RCC 7860 (cell line): ENCODE data around the gene USP5.
"Not testable (repeated sequence)": the region's sequence is repeated elsewhere in the genome, so short reads cannot be mapped to it uniquely, and the experiment has no call there.

Experiments used
- DNase-seq: peaks from one replicate; pipeline ENCODE4 v3.0.0-alpha.2; 2015; ENCODE audit warnings: low spot score
- FAIRE-seq: peaks from 2 replicates; lab custom pipeline; 2012; peaks lifted over from hg19 to GRCh38; lab: Jason Lieb, UNC

USP5 gene

DNA sequence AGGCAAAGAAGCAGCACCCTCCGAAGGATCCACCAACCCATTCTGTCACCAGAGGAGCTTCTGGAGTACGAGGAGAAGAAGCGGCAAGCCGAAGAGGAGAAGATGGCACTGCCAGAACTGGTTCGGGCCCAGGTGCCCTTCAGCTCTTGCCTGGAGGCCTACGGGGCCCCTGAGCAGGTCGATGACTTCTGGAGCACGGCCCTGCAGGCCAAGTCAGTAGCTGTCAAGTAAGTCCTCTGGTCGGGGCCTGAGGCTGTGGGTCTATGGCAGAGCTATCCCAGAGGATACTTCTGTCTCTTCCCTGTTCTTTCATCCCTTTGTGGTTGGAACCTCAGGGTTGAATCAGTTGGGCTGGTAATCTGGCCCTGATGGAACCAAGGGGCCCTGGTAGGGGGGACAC is 9.4 kb downstream of the USP5 start:
- FAIRE-seq: no peak
- no peak for DNase-seq

DNA sequence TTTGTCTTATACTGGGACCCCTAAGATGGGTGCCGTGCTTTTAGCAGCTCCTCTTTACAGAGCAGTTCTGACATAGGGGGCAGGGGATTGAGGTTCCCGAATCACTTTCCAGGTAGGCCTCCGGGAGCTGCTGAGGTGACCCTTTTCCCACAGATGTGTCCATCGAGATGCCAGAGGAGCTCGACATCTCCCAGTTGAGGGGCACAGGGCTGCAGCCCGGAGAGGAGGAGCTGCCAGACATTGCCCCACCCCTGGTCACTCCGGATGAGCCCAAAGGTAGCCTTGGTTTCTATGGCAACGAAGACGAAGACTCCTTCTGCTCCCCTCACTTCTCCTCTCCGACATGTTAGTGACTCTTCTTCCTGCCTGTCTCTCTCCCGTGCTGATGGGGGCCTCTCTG is 11.1 kb downstream of the USP5 start:
- FAIRE-seq: no peak
- DNase-seq: no peak

DNA sequence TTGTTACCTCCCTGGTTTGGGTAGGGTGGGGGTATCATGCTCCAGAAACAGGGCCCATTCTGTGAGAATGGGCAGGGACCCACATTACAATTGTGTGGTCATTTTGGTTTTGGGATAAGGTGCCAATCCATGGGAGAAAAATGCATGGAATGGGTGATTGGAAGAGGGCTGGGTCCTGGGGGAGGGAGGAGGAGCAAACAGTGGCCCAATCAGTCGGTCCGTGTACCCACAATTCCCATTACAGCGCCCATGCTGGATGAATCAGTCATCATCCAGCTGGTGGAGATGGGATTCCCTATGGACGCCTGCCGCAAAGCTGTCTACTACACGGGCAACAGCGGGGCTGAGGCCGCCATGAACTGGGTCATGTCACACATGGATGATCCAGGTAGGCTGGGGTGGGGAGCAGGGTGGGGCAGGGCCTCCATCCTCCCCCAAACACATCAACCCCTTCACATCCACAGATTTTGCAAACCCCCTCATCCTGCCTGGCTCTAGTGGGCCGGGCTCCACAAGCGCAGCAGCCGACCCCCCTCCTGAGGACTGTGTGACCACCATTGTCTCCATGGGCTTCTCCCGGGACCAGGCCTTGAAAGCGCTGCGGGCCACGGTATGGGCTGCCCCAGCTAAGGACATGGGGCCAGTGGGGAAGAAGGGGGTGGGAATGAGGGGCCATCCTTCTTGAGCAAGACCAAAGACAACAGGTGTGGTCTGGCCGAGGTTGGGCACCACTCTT is 11.8 kb downstream of the USP5 start:
- FAIRE-seq: no peak

DNA sequence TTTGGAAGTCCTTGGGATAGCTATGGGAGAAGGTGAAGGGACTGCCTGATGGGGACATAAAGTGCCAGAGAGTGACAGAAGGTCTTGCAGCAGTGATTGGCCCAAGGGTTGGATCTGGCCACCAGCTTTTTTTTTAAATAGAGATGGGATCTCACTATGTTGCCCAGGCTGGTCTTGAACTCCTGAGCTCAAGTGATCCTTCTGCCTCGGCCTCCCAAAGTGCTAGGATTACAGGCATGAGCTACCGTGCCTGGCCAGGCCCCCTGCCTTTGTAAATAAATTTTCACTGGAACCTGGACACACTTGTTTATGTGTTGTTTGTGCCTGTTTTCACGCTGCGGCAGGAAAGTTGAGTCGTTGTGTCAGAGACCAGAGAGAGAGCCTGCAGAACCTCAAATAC is 13.4 kb downstream of the USP5 start:
- FAIRE-seq, DNase-seq: not testable (repeated sequence)

More for the DNA sequence above, 11.8 kb downstream of the USP5 start:
- no peak for DNase-seq

DNA sequence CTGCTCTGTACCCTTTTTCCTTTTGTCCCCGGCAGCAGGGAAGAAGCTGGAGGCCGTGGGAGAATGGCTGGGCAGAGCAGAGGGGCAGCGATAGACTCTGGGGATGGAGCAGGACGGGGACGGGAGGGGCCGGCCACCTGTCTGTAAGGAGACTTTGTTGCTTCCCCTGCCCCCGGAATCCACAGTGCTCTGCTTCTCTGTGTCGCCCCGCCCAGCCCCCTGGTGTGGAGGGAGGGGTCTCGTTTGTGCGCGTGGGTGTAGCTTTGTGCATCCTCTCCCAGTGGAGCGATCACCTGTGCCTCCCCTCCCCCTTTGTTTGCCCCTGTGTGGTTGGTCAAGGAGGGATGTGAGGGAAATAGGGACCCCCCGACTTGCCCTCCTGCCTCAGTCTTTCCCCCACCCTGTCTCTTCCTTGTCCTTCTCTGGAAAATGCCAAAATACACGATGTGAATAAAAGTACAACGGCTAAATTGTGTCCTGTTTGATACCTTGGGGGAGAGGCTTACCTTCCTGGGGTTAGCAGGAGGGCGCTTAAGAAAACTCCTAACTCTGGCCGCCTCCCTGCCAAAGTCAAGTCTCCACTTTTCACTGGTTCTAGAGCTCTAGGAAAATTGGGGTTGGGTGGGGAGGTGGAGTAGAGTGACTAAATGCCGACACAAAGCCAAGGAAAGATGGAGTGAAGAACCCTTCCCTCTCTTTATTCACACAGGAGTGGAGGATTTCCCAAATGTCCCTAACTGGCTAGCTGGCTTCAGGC is 14.4 kb downstream of the USP5 start:
- no peak for FAIRE-seq
- no peak for DNase-seq

DNA sequence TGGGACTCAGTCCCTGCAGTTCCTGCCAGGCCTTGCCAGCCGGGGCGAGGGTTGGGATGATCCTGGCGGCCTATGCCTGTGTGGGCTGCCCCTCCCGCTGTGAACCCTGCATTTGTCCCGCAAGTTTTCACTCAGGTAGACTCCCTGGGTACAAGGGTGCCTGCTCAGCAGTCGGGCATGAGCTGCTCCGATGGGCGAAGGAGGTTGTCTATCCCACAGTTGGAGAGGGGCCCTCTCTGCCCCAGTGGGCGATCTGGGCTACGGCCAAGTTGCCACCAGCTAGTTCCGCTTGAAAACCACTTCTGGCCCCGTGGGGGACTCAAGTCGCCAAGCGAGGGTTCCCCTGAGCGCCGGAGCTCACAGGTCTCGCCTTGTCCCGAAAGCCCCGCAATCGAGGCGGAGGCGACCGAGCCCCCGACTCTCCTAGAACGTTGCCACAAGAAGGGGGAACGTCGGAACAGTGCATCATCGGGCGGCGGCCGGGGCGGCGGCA is 15.0 kb downstream of the USP5 start:
- FAIRE-seq: no peak
- no peak for DNase-seq

DNA sequence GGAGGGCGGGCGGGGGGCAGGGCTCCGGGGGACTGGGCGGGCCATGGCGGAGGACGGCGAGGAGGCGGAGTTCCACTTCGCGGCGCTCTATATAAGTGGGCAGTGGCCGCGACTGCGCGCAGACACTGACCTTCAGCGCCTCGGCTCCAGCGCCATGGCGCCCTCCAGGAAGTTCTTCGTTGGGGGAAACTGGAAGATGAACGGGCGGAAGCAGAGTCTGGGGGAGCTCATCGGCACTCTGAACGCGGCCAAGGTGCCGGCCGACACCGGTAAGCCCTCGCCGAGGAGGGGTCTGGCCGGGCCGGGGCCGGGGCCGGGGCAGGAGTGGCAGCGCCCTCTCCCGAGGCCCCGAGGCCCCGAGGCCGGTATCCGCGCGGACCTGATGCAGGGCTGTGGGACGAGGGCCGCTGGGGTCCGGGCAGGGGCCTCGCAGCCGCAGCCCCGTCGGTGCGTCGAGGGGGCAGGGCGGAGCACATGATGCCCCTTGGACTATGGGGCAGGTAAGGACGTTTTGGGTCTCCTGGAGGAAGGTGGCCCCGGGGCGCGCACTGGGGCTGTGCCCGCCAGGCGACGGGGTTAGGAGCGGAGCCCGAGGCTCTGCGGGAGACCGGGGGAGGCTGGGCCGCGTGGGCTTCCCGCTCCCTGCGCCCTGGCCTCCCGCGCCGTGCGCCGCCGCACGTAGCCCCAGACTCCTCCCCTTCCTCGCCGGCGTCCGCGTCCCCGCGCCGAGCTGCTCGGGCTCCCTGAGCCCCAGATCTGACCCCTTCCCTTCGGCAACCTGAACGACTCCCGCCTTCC is 15.7 kb downstream of the USP5 start, which contains the start of gene TPI1:
Gene TPI1, plus strand, starts transcription at position 119 of the 798 bp plus-strand sequence. Its CDS starts 36 bp downstream, at position 155.
- DNase-seq: peak; percentile 73
- no peak for FAIRE-seq

DNA sequence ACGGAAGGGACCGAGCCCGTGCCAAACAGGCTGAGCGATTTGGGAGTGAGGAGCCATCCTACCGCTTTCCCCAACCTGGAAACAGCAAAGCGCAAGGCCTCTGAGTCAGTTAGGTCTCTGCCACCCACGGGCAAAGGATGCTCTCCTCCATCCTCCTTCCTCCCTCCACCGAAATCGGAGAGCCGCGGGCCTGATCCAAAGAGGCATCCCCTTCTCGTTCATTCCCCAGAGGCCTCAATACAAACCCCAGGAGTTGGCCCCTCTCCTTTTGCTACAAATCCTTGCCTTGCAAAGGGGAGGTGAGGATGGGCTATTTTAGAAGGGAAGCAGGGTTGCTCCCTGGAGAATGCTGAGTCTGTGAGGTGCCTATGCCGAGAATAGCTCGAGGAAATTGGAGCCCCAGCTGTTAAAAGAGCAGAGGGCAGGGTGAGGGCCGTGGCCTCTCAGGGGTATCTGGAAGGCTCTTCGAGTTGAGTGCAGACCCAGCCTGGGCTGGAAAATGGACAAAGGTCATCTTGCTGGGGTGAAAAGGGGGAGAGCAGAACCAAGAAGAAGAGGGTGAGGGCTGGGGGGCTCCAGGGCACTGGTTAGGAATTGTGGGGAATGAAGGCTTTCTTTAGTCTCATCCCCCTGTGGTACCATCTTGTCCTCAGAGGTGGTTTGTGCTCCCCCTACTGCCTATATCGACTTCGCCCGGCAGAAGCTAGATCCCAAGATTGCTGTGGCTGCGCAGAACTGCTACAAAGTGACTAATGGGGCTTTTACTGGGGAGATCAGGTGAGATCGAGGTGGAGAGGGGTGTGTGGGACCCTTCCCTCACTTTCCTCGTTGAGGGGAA is 16.5 kb downstream of the USP5 start:
- no peak for FAIRE-seq
- no peak for DNase-seq

DNA sequence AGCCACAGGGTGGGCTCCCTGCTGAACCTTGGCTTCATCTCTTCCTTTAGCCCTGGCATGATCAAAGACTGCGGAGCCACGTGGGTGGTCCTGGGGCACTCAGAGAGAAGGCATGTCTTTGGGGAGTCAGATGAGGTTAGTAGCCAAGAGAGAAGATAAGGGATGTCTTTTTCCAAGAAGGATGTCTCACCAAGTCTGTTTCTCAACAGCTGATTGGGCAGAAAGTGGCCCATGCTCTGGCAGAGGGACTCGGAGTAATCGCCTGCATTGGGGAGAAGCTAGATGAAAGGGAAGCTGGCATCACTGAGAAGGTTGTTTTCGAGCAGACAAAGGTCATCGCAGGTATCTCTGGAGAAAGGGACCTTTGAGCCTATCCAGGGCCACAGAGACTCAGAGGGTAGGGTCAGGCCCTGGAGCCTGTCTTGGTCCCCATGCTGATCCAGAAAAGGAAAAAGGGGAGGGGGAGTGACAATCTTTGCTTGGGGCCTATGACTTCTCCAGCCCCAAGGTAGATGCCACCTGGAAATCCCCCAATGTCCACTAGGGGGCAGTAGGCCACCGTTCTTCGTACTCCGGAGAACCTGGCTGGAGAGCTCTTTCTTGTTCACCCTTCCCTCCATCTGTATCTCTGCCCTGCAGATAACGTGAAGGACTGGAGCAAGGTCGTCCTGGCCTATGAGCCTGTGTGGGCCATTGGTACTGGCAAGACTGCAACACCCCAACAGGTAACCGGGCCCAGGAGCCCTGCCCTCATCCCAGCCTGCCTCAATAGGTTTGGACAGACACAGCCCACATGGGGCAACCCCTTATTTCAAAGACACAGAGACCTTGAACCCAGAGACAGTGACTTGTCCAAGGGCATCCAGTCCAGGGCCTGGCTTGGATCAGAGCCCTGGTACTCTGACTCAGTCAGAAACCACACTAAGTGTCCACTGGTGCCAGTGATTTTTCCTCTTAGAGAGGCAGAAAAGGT is 17.4 kb downstream of the USP5 start:
- DNase-seq (peak; percentile 67), FAIRE-seq (no peak)

DNA sequence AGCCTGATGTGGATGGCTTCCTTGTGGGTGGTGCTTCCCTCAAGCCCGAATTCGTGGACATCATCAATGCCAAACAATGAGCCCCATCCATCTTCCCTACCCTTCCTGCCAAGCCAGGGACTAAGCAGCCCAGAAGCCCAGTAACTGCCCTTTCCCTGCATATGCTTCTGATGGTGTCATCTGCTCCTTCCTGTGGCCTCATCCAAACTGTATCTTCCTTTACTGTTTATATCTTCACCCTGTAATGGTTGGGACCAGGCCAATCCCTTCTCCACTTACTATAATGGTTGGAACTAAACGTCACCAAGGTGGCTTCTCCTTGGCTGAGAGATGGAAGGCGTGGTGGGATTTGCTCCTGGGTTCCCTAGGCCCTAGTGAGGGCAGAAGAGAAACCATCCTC is 18.4 kb downstream of the USP5 start:
- not testable (repeated sequence) for FAIRE-seq, DNase-seq

DNA sequence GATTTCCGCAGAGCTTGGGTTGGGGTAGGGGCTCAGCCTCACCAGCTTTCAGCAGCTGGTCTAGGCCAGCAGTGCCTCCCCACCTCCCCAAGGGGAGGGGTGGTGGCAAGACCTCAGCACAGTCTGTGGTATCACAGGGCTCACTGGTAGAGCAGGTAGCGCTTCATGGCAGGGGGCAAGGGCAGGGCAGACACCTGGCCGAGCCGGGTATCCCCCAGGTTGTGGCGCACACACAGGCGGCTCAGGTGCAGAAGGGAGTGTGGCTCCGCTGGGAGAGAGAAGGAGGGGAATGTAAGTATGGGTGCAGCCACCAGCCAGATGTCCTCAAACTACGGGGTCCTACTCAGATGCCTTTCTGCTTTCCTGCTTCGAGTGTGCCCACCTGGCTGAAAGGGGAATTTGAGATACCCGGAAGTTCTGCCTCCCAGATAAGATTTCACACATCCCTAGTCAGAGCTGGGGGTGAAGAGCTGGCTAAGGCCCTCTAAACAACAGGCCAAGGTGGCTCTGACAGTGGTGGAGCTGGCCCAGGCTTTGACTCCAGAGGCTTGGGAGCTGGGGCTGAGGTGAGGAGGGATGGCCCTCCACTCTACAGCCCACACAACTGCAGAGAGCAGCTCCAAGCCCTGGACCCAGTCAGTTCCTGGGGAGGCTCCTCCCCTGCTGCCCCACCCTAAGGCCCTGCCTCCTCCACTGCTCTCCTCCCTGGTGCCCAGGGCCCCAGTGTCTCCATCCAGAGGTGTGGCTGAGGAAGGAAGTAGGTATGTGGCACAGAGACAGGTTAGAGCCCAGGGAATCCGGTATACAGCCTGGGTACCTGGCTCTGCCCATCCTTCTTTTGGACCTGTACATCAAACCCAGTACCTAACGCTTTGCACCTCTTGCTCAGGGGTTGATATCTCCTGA is 19.4 kb downstream of the USP5 start:
- peak; percentile 55 for DNase-seq
- no peak for FAIRE-seq

DNA sequence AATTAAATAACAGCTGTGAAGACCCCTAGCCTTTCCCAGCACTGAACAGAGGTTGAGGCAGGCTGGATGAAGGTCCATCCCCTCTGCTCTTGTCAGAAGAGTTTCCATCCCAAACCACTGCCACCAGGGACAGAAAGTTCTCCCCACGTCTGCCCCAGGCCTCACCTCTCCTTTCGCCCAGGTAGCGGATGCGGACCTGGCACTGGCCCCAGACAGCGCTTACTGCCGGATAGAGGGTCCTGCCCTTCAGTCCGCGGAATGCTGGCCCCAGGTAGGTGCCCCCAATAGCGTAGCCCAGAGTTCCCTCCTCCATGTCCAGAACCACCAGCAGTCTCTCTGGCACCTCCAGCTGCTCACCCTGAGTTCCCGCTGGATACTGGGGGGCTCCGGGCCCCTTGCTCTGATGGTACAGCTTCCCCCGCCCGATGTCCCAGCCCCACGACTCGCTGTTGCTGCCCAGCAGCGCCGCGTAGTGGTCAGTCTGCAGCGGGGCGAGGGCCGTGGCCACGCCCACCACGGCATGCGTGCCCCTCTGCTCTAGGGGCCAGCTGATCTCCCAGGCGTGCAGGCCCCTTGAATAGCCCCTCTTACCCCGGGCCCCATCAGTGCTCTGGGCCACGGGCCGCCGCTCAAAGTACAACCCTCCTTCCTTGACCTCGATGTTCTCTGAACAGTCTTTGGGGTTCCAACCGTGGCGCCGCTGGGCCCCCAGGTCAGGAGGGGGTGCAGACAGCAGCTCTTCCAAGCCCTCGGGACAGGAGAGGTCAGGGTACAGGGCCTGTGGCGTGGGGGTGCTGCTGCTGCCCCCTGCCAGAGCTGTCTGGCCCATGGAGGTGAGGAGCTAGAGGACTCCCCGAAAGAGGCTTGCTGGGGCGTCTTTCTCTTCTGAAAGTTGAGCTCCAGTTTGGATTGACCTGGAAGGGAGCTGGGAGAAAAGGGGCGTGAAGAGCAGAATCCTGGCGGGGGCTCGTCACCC is 20.4 kb downstream of the USP5 start:
- no peak for FAIRE-seq
- peak; percentile 59 for DNase-seq

DNA sequence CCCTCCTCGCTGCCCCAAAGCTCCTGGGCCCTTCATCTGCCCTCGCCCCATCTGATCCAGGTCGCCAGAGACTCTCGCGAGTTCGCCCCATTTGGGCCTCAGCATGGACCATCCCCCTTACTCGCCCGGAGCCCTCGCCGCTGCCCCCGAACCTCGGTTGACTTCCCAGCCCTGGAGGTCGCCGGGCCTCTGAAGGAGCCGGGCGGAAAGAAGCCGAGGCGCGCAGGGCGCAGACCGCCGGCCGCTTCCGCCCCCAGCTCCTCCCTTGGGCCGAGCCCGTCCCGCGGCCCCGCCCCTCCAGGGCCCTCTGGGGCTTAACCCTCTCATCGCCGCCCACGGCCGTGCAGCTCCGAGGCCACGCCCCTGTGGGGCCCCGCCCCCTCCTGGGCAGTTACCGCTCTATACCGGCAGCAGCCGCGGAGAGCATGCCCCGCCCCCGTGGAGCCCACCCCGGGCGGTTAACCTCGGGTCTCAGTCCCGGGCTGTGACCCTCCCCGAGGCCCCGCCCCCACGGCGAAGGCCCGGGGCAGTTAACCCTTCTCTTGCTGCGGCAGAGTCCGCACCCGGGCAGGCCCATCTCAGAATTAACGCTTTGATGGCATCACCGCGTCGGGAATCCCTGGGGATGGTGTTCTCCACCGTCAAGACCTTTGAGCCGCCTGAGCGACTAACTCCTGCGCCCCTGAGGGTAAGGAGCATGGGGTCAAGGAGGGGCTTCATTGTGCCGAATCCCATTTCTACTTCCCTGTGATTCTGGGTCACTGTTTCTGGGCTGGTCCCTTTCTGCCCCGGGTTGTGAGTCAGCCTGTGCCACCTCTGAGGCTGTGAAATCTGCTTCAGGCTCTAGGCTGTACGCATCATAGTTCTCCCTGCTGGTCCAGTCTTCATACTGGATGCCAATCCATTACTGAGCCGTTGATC is 21.4 kb downstream of the USP5 start, which contains the start of gene SPSB2:
Gene SPSB2, minus strand, starts transcription at position 210 of the 921 bp plus-strand sequence. CDS start 402 bp downstream, outside the sequence.
- no peak for FAIRE-seq
- DNase-seq: peak; percentile 91

DNA sequence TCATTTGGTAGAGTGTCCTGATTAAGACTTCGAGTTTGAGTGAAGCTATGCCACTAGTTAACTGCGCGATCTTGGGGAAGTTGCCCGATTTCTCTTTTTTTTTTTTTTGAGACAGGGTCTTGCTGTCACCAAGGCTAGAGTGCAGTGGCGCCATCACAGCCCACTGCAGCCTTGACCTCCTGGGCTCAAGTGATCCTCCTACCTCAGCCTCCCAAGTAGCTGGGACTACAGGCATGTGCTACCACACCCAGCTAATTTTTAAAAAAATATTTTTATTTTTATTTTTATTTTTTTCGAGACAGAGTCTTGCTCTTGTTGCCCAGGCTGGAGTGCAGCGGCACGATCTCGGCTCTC is 22.0 kb downstream of the USP5 start:
- DNase-seq, FAIRE-seq: not testable (repeated sequence)

DNA sequence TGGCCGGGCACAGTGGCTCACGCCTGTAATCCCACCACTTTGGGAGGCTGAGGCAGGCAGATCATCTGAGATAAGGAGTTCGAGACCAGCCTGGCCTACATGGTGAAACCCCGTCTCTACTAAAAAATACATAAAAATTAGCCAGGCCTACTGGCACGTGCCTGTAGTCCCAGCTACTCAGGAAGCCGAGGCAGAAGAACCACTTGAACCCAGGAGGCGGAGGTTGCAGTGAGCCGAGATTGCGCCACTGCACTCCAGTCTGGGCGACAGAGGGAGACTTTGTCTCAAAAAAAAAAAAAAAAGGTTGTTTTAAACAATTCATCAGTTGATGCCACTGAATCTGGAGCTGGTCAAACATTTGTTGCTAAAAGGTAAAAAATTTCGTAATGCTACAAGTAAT is 27.9 kb downstream of the USP5 start:
- FAIRE-seq, DNase-seq: not testable (repeated sequence)

DNA sequence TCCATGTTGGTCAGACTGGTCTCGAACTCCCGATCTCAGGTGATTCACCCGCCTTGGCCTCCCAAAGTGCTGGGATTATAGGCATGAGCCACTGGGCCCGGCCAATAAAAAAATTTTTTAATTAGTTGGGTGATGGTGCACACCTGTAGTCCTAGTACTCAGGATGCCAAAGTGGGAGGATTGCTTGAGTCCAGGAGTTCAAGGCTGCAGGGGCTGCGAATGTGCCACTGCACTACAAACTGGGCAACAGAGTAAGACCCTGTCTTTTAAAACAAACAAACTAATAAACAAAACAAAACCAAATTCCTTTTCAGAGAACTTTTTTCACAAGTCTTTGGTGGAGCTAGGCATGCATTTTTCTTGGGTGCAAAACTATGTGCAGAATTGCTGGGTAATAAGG is 31.3 kb downstream of the USP5 start:
- DNase-seq: no peak
- no peak for FAIRE-seq
